ENCODE results near the gene IFT57. TPM values are rescaled to one million over a fixed set of nuclear protein-coding genes. Genes with fewer than 3 reads are reported as not detected.

IFT57 gene
- total and polyA plus RNA-seq, 2 donors from 2014 or later, result 64.0 to 70.4 TPM

DNA sequence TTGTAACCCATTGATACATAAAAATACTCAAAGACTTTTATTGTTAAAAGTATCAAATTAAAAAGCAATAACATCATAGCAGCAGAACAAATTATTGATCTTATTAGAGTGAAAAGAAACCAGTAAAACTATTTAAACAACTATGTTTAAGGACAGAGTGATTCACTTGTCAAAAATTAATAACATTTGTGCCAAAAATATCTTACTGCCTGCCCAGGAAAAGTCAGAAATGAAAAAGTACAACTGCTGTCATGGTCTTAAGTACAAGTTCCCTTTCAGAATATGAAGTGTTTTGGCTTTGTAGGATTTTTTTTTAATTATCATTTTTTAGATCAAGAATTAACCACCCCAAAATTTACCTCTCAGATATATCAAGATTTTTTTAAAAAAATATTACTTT lies 3.4 kb downstream of the IFT57 start:
- Histone ChIP-seq H3K4me1 (ENCODE audit: control insufficient read depth in 2 of 3, insufficient read depth in 2 of 3, low read depth in 1 of 3, low read length in 3 of 3) (peaks cover 0 to 7% (median 5%) of the 10 kb centered on the region in 3 donors), H3K9me3 (ENCODE audit: control insufficient read depth in 2 of 3, insufficient read depth in 1 of 3, low read length in 3 of 3) (no peaks in the 10 kb centered on the region), H3K36me3 (ENCODE audit: control insufficient read depth in 2 of 3, insufficient read depth in 3 of 3, low read length in 3 of 3) (no peaks in the 10 kb centered on the region), H3K4me3 (ENCODE audit: low read length in 3 of 3) (no peak overlapping the region), H3K9ac (ENCODE audit: low read length in 3 of 3) (no peak overlapping the region), H3K27ac (ENCODE audit: low read depth in 2 of 2, low read length in 2 of 2) (no peak overlapping the region), H3K27me3 (ENCODE audit: control insufficient read depth, insufficient read depth, low read length) (no peaks in the 10 kb centered on the region)
- intact Hi-C loops (cut with DNase I), result no loop called here
- FAIRE-seq (peak; percentile 53), DNase-seq (no peak)
- TF ChIP-seq, protein P1, sequence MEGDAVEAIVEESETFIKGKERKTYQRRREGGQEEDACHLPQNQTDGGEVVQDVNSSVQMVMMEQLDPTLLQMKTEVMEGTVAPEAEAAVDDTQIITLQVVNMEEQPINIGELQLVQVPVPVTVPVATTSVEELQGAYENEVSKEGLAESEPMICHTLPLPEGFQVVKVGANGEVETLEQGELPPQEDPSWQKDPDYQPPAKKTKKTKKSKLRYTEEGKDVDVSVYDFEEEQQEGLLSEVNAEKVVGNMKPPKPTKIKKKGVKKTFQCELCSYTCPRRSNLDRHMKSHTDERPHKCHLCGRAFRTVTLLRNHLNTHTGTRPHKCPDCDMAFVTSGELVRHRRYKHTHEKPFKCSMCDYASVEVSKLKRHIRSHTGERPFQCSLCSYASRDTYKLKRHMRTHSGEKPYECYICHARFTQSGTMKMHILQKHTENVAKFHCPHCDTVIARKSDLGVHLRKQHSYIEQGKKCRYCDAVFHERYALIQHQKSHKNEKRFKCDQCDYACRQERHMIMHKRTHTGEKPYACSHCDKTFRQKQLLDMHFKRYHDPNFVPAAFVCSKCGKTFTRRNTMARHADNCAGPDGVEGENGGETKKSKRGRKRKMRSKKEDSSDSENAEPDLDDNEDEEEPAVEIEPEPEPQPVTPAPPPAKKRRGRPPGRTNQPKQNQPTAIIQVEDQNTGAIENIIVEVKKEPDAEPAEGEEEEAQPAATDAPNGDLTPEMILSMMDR (IDR thresholded peaks at IDR 0.05; ENCODE audit: borderline replicate concordance, extremely low read depth, insufficient read depth), result no peak

GRCh38 chr3:108215871-108216270 lies 6.4 kb downstream of the IFT57 start:
- intact Hi-C loops (cut with DNase I), result no loop called here
- DNase-seq (no peak), FAIRE-seq (no peak)
- Histone ChIP-seq H3K9ac (ENCODE audit: low read length in 3 of 3) (no peak overlapping the region), H3K9me3 (ENCODE audit: control insufficient read depth in 2 of 3, insufficient read depth in 1 of 3, low read length in 3 of 3) (no peaks in the 10 kb centered on the region), H3K4me1 (ENCODE audit: control insufficient read depth in 2 of 3, insufficient read depth in 2 of 3, low read depth in 1 of 3, low read length in 3 of 3) (peaks cover 0 to 3% (median 0%) of the 10 kb centered on the region in 3 donors), H3K4me3 (ENCODE audit: low read length in 3 of 3) (no peak overlapping the region), H3K36me3 (ENCODE audit: control insufficient read depth in 2 of 3, insufficient read depth in 3 of 3, low read length in 3 of 3) (peaks cover 0 to 19% (median 3%) of the 10 kb centered on the region in 3 donors), H3K27ac (ENCODE audit: low read depth in 2 of 2, low read length in 2 of 2) (no peak overlapping the region), H3K27me3 (ENCODE audit: control insufficient read depth, insufficient read depth, low read length) (no peaks in the 10 kb centered on the region)
- TF ChIP-seq, protein P1 (IDR thresholded peaks at IDR 0.05; ENCODE audit: borderline replicate concordance, extremely low read depth, insufficient read depth), result no peak

GRCh38 chr3:108209579-108209978 lies 12.6 kb downstream of the IFT57 start:
- intact Hi-C loops (cut with DNase I), result no loop called here
- Histone ChIP-seq H3K9ac (ENCODE audit: low read length in 3 of 3) (no peak overlapping the region), H3K36me3 (ENCODE audit: control insufficient read depth in 2 of 3, insufficient read depth in 3 of 3, low read length in 3 of 3) (peaks cover 3 to 19% (median 5%) of the 10 kb centered on the region in 3 donors), H3K4me3 (ENCODE audit: low read length in 3 of 3) (no peak overlapping the region), H3K9me3 (ENCODE audit: control insufficient read depth in 2 of 3, insufficient read depth in 1 of 3, low read length in 3 of 3) (no peaks in the 10 kb centered on the region), H3K27ac (ENCODE audit: low read depth in 2 of 2, low read length in 2 of 2) (no peak overlapping the region), H3K4me1 (ENCODE audit: control insufficient read depth in 2 of 3, insufficient read depth in 2 of 3, low read depth in 1 of 3, low read length in 3 of 3) (no peaks in the 10 kb centered on the region), H3K27me3 (ENCODE audit: control insufficient read depth, insufficient read depth, low read length) (no peaks in the 10 kb centered on the region)
- TF ChIP-seq, protein P1 (IDR thresholded peaks at IDR 0.05; ENCODE audit: borderline replicate concordance, extremely low read depth, insufficient read depth), result no peak
- DNase-seq (no peak), FAIRE-seq (no peak)

DNA sequence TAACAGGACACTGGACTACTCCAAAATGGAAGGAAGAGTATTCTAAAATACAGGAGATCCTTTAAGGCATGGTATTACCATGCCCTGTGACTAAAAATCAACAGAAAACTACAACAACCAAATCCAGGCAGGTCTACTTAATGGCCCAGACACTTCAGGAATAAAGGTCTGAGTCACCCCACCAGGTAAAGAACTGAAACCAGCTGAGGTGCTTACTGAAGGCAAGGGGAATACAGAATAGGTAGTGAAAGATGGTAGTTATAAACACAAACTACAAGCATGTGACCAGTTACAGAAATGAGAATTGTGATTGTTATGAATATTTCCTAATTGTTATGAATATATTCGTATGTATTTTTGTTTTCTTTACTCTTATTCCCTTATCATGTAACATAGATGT lies 13.4 kb downstream of the IFT57 start:
- TF ChIP-seq, protein P1 (IDR thresholded peaks at IDR 0.05; ENCODE audit: borderline replicate concordance, extremely low read depth, insufficient read depth), result no peak
- H3K9me3 ChIP-seq (ENCODE audit: control insufficient read depth in 2 of 3, insufficient read depth in 1 of 3, low read length in 3 of 3), result no peaks in the 10 kb centered on the region
- DNase-seq (no peak), FAIRE-seq (no peak)
- intact Hi-C loops (cut with DNase I), result no loop called here
- H3K4me1 ChIP-seq (ENCODE audit: control insufficient read depth in 2 of 3, insufficient read depth in 2 of 3, low read depth in 1 of 3, low read length in 3 of 3), result no peaks in the 10 kb centered on the region
- H3K27ac ChIP-seq (ENCODE audit: low read depth in 2 of 2, low read length in 2 of 2), result no peak overlapping the region
- H3K4me3 ChIP-seq (ENCODE audit: low read length in 3 of 3), result no peak overlapping the region
- H3K36me3 ChIP-seq (ENCODE audit: control insufficient read depth in 2 of 3, insufficient read depth in 3 of 3, low read length in 3 of 3), result peaks cover 3 to 19% (median 5%) of the 10 kb centered on the region in 3 donors
- H3K27me3 ChIP-seq (ENCODE audit: control insufficient read depth, insufficient read depth, low read length), result no peaks in the 10 kb centered on the region
- H3K9ac ChIP-seq (ENCODE audit: low read length in 3 of 3), result no peak overlapping the region
